HCT116 (cell line): ENCODE data around the gene PCDH1. TPM values are rescaled to one million over a fixed set of nuclear protein-coding genes. Genes with fewer than 3 reads are reported as not detected.

Experiments
- ATAC-seq: fragments of 200-7000 bp; cut with Tn5 transposase; 2 replicates; pipeline ENCODE4 v1.9.1; 2020; ENCODE audit warnings: mild to moderate bottlenecking, moderate library complexity
- BruUV-seq: library from RNA; stranded (reverse); fragments of 400-500 nt; replicated peaks from 2 replicates; lab custom pipeline; 2021; lab: Mats Ljungman, UMichigan
- CTCF ChIA-PET: fragments of 300-600 bp; sonication (Branson Sonifier 250); formaldehyde crosslinking; loops from one replicate; lab custom pipeline; 2021; ENCODE audit warnings: antibody characterized with exemption; lab: Charles Lee
- POLR2A ChIA-PET: fragments of 300-600, 350-600 bp; sonication (Branson Sonifier 250); formaldehyde crosslinking; loops from one replicate; lab custom pipeline; 2021; ENCODE audit warnings: antibody characterized with exemption; lab: Charles Lee
- RAD21 ChIA-PET, 2 experiments: fragments of 300-600 bp; sonication (Branson Sonifier 250); formaldehyde crosslinking; loops; one replicate each; lab custom pipeline; 2023; ENCODE audit warnings: low total read pairs in 2 of 2; ENCODE audit not compliant: uncharacterized antibody in 2 of 2, unreplicated experiment in 2 of 2, low non-redundant PET in 1 of 2; lab: Charles Lee
- DNase-seq: peaks from one replicate; pipeline ENCODE4 v3.0.0-alpha.2; 2010; ENCODE audit warnings: low read depth, low spot score
- H2AFZ ChIP-seq: fragments of 200-600 bp; shearing (Covaris generic), sonication (generic); 2 replicates; pipeline ENCODE4 v1.6.1; 2017; ENCODE audit warnings: low read depth, mixed run types, mixed read lengths, antibody characterized with exemption, low read length; ENCODE audit not compliant: poor library complexity, severe bottlenecking
- H3K27ac ChIP-seq: 2 replicates; pipeline ENCODE4 v1.5.1; 2012; ENCODE audit warnings: low read depth, low read length
- H3K27me3 ChIP-seq: fragments of 200-600 bp; sonication (generic); 2 replicates; pipeline ENCODE4 v1.6.1; 2016; ENCODE audit warnings: mixed run types, low read length, mixed read lengths; ENCODE audit not compliant: insufficient read depth
- H3K36me3 ChIP-seq, 2 experiments: fragments of 200-500 bp in 1 of 2; fragments of 200-600 bp in 1 of 2; sonication (Bioruptor generic) in 1 of 2; sonication (generic) in 1 of 2; 2 replicates each; pipeline versions ENCODE4 v1.5.1 to v1.6.1; 2014 to 2016; ENCODE audit warnings: low read length in 2 of 2, inconsistent platforms in 1 of 2, mixed read lengths in 1 of 2, mixed run types in 1 of 2; ENCODE audit not compliant: insufficient read depth in 2 of 2, control insufficient read depth in 1 of 2
- H3K4me1 ChIP-seq, 2 experiments: fragments of 200-600 bp in 1 of 2; sonication (generic) in 1 of 2; 2 replicates each; pipeline versions ENCODE4 v1.5.1 to v1.6.1; 2012 to 2017; ENCODE audit warnings: low read length in 2 of 2, inconsistent platforms in 1 of 2, mild to moderate bottlenecking in 1 of 2, mixed read lengths in 1 of 2, mixed run types in 1 of 2, moderate library complexity in 1 of 2; ENCODE audit not compliant: insufficient read depth in 2 of 2, control insufficient read depth in 1 of 2
- H3K4me2 ChIP-seq: fragments of 200-600 bp; sonication (generic); 2 replicates; pipeline ENCODE4 v1.6.1; 2017; ENCODE audit warnings: mixed run types, low read length, mixed read lengths
- H3K4me3 ChIP-seq, 2 experiments: fragments of 200-600 bp in 1 of 2; sonication (generic) in 1 of 2; replicated peaks in 1 of 2; 2 replicates each; pipeline ENCODE4 v1.5.1; 2011 to 2016; ENCODE audit warnings: low read length in 2 of 2, control low read depth in 1 of 2, low read depth in 1 of 2, mild to moderate bottlenecking in 1 of 2, mixed read lengths in 1 of 2, mixed run types in 1 of 2
- H3K79me2 ChIP-seq: fragments of 200-600 bp; sonication (generic); 2 replicates; pipeline ENCODE4 v1.6.1; 2017; ENCODE audit warnings: mild to moderate bottlenecking, mixed run types, low read length, moderate library complexity, mixed read lengths; ENCODE audit not compliant: insufficient read depth
- H3K9ac ChIP-seq: fragments of 200-600 bp; sonication (generic); 2 replicates; pipeline ENCODE4 v1.6.1; 2016; ENCODE audit warnings: low read length, mixed read lengths
- H3K9me2 ChIP-seq: fragments of 200-600 bp; sonication (generic), shearing (Covaris generic); 2 replicates; pipeline ENCODE4 v1.6.1; 2017; ENCODE audit warnings: mixed run types, mild to moderate bottlenecking, moderate library complexity; ENCODE audit not compliant: insufficient read depth
- H3K9me3 ChIP-seq, 2 experiments: fragments of 200-500 bp in 1 of 2; fragments of 200-600 bp in 1 of 2; sonication (Bioruptor generic) in 1 of 2; sonication (generic) in 1 of 2; 2 replicates each; pipeline ENCODE4 v1.6.1; 2014 to 2017; ENCODE audit warnings: low read length in 2 of 2, mixed read lengths in 2 of 2, inconsistent platforms in 1 of 2, low read depth in 1 of 2, mild to moderate bottlenecking in 1 of 2, mixed run types in 1 of 2, moderate library complexity in 1 of 2; ENCODE audit not compliant: control insufficient read depth in 1 of 2, insufficient read depth in 1 of 2
- H4K20me1 ChIP-seq: fragments of 200-600 bp; sonication (generic), shearing (Covaris generic); 2 replicates; pipeline ENCODE4 v1.6.1; 2017; ENCODE audit warnings: mixed run types, mild to moderate bottlenecking, moderate library complexity; ENCODE audit not compliant: insufficient read depth
- CTCF ChIP-seq, 3 experiments: fragments of 200-600 bp in 1 of 3; sonication (generic) in 1 of 3; IDR thresholded peaks in 2 of 3; conservative IDR thresholded peaks in 1 of 3; 2 replicates each; pipeline ENCODE4 v1.5.1; 2012 to 2017; ENCODE audit warnings: low read depth in 2 of 3, low read length in 2 of 3, antibody characterized with exemption in 1 of 3, borderline replicate concordance in 1 of 3, control low read depth in 1 of 3, mild to moderate bottlenecking in 1 of 3, mixed read lengths in 1 of 3, mixed run types in 1 of 3, moderate library complexity in 1 of 3; ENCODE audit not compliant: insufficient read depth in 1 of 3
- POLR2AphosphoS5 ChIP-seq: IDR thresholded peaks from 2 replicates; pipeline ENCODE4 v1.6.1; 2011; ENCODE audit warnings: mild to moderate bottlenecking, low read depth, low read length, moderate library complexity
- RAD21 ChIP-seq: IDR thresholded peaks from 2 replicates; pipeline ENCODE4 v1.6.1; 2012; ENCODE audit warnings: low read depth, mild to moderate bottlenecking
- intact Hi-C: fragments of 100-400 bp; cut with micrococcal nuclease; formaldehyde crosslinking; loops from 2 replicates; pipeline ENCODE4 v1.10.0; 2022
- total RNA-seq: library from RNA; stranded (reverse); gene quantifications from one replicate; pipeline ENCODE4 v1.2.1, GENCODE V29; 2021; ENCODE audit not compliant: unreplicated experiment

The PCDH1 gene
- total RNA-seq, 1 experiment from 2014 or later = 24.2 TPM

- no peak for DNase-seq
- no peaks in the 10 kb centered on the region for H3K36me3 ChIP-seq
Measured at GRCh38 chr5:141825791-141826560, 52.2 kb downstream of the PCDH1 start.

More at GRCh38 chr5:141825791-141826560, 52.2 kb downstream of the PCDH1 start:
- intact Hi-C loops = no loop called here
- Histone ChIP-seq H4K20me1 (no peaks in the 10 kb centered on the region), H3K4me2 (no peak overlapping the region), H3K27ac (no peak overlapping the region), H3K9me3 (no peaks in the 10 kb centered on the region), H3K27me3 (no peaks in the 10 kb centered on the region), H3K79me2 (no peaks in the 10 kb centered on the region), H3K4me1 (peaks cover 6 to 17% of the 10 kb centered on the region in 2 experiments), H3K9ac (no peak overlapping the region), H3K4me3 (no peak overlapping the region), H2AFZ (no peak overlapping the region), H3K9me2 (no peaks in the 10 kb centered on the region)
- ChIA-PET RAD21 (interaction anchor here (0.6 to 1.1 kb wide), 2 partner anchors 53 to 68 kb away, joined by 4 to 5 read pairs; no protein-coding TSS in a partner anchor), CTCF (interaction anchor here (1.3 to 2.4 kb wide), 4 partner anchors 10 to 135 kb away, joined by 3 to 7 read pairs (median 6); no protein-coding TSS in a partner anchor), POLR2A (no interaction called here)
- BruUV-seq = no TSS peak
- ATAC-seq = peak; percentile 75
- peak in 2 of 3 experiments; percentile 47 to 57; a peak in 5 of 6 replicates for TF ChIP-seq CTCF (IDR thresholded peaks at IDR 0.05 in 2 of 3, conservative IDR thresholded peaks at IDR 0.05 in 1 of 3; ENCODE audit: borderline replicate concordance in 1 of 3, insufficient read depth in 1 of 3, low read depth in 2 of 3, low read length in 2 of 3)
- TF ChIP-seq RAD21 = peak; percentile 39; the same call in 1 of the 2 replicates
- TF ChIP-seq POLR2AphosphoS5 = no peak
